Bone marrow (tissue), 2 donors: Measurements from ENCODE around the gene FAM3D.
"Not testable (repeated sequence)": the region's sequence is repeated elsewhere in the genome, so short reads cannot be mapped to it uniquely, and the experiment has no call there.

Source experiments
- DNase-seq, 2 donors: peaks; one replicate each; lab custom pipeline; 2025; lab: John Stamatoyannopoulos, UW

Gene FAM3D

GRCh38 chr3:58666683-58667082, at the start of gene FAM3D:
TSS of gene FAM3D (minus strand) at chr3:58666774. CDS start at chr3:58655563, 11,211 bp downstream.
- DNase-seq = peak in 1 of 2 donors; percentile 25

GRCh38 chr3:58713715-58714401, 47.3 kb upstream of the FAM3D start:
- DNase-seq = no peak

- DNase-seq = no peak
Measured at GRCh38 chr3:58711871-58712270, 45.3 kb upstream of the FAM3D start.

- DNase-seq = not testable (repeated sequence)
Measured at GRCh38 chr3:58708983-58709382, 42.4 kb upstream of the FAM3D start.

- no peak for DNase-seq
Measured at GRCh38 chr3:58708116-58708791, 41.7 kb upstream of the FAM3D start.

- DNase-seq = no peak
Measured at GRCh38 chr3:58707390-58707930, 40.9 kb upstream of the FAM3D start.

- no peak for DNase-seq
Measured at GRCh38 chr3:58706395-58707167, 40.0 kb upstream of the FAM3D start.

GRCh38 chr3:58704745-58705144, 38.2 kb upstream of the FAM3D start:
- no peak for DNase-seq

- DNase-seq = not testable (repeated sequence)
Measured at GRCh38 chr3:58704304-58704703, 37.7 kb upstream of the FAM3D start.

- no peak for DNase-seq
Measured at GRCh38 chr3:58698246-58698645, 31.7 kb upstream of the FAM3D start.

GRCh38 chr3:58697561-58697960, 31.0 kb upstream of the FAM3D start:
- no peak for DNase-seq

- DNase-seq = not testable (repeated sequence)
Measured at GRCh38 chr3:58696813-58697212, 30.2 kb upstream of the FAM3D start.

- DNase-seq = no peak
Measured at GRCh38 chr3:58696093-58696492, 29.5 kb upstream of the FAM3D start.

GRCh38 chr3:58695284-58695683, 28.7 kb upstream of the FAM3D start:
- DNase-seq = not testable (repeated sequence)

GRCh38 chr3:58693940-58694850, 27.6 kb upstream of the FAM3D start:
- no peak for DNase-seq

GRCh38 chr3:58692484-58692883, 25.9 kb upstream of the FAM3D start:
- no peak for DNase-seq

- no peak for DNase-seq
Measured at GRCh38 chr3:58691997-58692396, 25.4 kb upstream of the FAM3D start.

- no peak for DNase-seq
Measured at GRCh38 chr3:58690490-58690889, 23.9 kb upstream of the FAM3D start.

GRCh38 chr3:58688574-58688973, 22.0 kb upstream of the FAM3D start:
- no peak for DNase-seq

GRCh38 chr3:58686847-58687246, 20.3 kb upstream of the FAM3D start:
- no peak for DNase-seq

- DNase-seq = no peak
Measured at GRCh38 chr3:58685641-58686040, 19.1 kb upstream of the FAM3D start.
